ENCODE results near the gene RNF34. TPM values are rescaled to one million over a fixed set of nuclear protein-coding genes. Genes with fewer than 3 reads are reported as not detected.
A peak's percentile ranks its signal among the peaks of the same experiment; 100 is the strongest.

The RNF34 gene
- total and polyA plus RNA-seq, 2 donors (not counting 3 experiments of a cell fraction or from before 2014, with no cell fraction given) = 37.6 to 51.1 TPM

- intact Hi-C loops (cut with micrococcal nuclease) (loop anchor here (1.0 to 5.0 kb wide), 4 partner anchors 48 to 103 kb away; partner anchors contain the start of genes ANAPC5 and CAMKK2), dilution Hi-C loops (cut with MboI; ENCODE audit: extremely low pct_ligation_motif_present, low sequenced_read_pairs) (no loop called here)
- H3K36me3 ChIP-seq (ENCODE audit: control insufficient read depth in 2 of 2, extremely low read depth in 1 of 2, insufficient read depth in 2 of 2, low read length in 2 of 2) = peaks cover 0 to 5% of the 10 kb centered on the region in 2 experiments
- H2AFZ ChIP-seq (ENCODE audit: low read depth, low read length) = peak overlapping the region; percentile 24
- H3K4me1 ChIP-seq (ENCODE audit: control insufficient read depth, extremely low read depth, insufficient read depth, low read length) = peaks cover 19% of the 10 kb centered on the region
- H3K4me3 ChIP-seq (replicated peaks in 1 of 3; ENCODE audit: insufficient read depth in 1 of 3, low read depth in 1 of 3, low read length in 3 of 3) = peak overlapping the region; percentile 68 to 86 (median 86)
- DNase-seq (ENCODE audit: low read depth, low spot score) (peak; percentile 57), FAIRE-seq (peak; percentile 50)
- H3K27me3 ChIP-seq (ENCODE audit: control insufficient read depth in 2 of 2, insufficient read depth in 2 of 2, low read length in 2 of 2) = no peaks in the 10 kb centered on the region
- ChIA-PET CTCF (interaction anchor here (1.2 to 3.2 kb wide), 11 partner anchors 9 to 105 kb away, joined by 3 to 21 read pairs (median 3); partner anchors contain the start of gene ANAPC5), POLR2A (interaction anchor here (0.6 to 1.6 kb wide), 5 partner anchors 9 to 84 kb away, joined by 3 to 12 read pairs (median 5); partner anchors contain the start of gene ANAPC5)
- H3K9ac ChIP-seq (replicated peaks; ENCODE audit: extremely low read depth, insufficient read depth, low read length) = peak overlapping the region; percentile 70
- peak overlapping the region; percentile 55 for H3K27ac ChIP-seq (ENCODE audit: insufficient read depth, low read depth, low read length)
- no peaks in the 10 kb centered on the region for H4K20me1 ChIP-seq (replicated peaks; ENCODE audit: control insufficient read depth, extremely low read depth, insufficient read depth, low read length)
- BruUV-seq (replicated peaks) = TSS peak; percentile 28
- no peaks in the 10 kb centered on the region for H3K9me3 ChIP-seq (replicated peaks; ENCODE audit: control insufficient read depth, insufficient read depth, low read length)
- H3K4me2 ChIP-seq (ENCODE audit: insufficient read depth, low read length) = peak overlapping the region; percentile 85
- TF ChIP-seq FOS (IDR thresholded peaks at IDR 0.05; ENCODE audit: borderline replicate concordance, insufficient read depth, low read length) (no peak), JUN (IDR thresholded peaks at IDR 0.05; ENCODE audit: borderline replicate concordance, insufficient read depth, insufficient read length, low read depth) (peak; percentile 52)
- peaks cover 36% of the 10 kb centered on the region for H3K79me2 ChIP-seq (ENCODE audit: control insufficient read depth, insufficient read depth, low read length)
- no peaks in the 10 kb centered on the region for H3K9me1 ChIP-seq (replicated peaks; ENCODE audit: control insufficient read depth, extremely low read depth, insufficient read depth, low read length)
These were observed 618 bp downstream of the RNF34 start for GRCh38 chr12:121400332-121401139.

- no peaks in the 10 kb centered on the region for H3K9me1 ChIP-seq (replicated peaks; ENCODE audit: control insufficient read depth, extremely low read depth, insufficient read depth, low read length)
- TF ChIP-seq GATA2 (IDR thresholded peaks at IDR 0.05; ENCODE audit: insufficient read depth, insufficient read length, low read depth, low read length) (no peak), CTCF (IDR thresholded peaks at IDR 0.05; ENCODE audit: extremely low read depth in 1 of 2, insufficient read depth in 1 of 2, low read depth in 1 of 2, low read length in 2 of 2) (no peak), MYC (IDR thresholded peaks at IDR 0.05; ENCODE audit: low read depth, low read length) (no peak), MAX (IDR thresholded peaks at IDR 0.05; ENCODE audit: insufficient read depth, insufficient read length) (no peak), POLR2A (IDR thresholded peaks at IDR 0.05; ENCODE audit: low read depth, low read length) (no peak), JUN (IDR thresholded peaks at IDR 0.05; ENCODE audit: borderline replicate concordance, insufficient read depth, insufficient read length, low read depth) (no peak), FOS (IDR thresholded peaks at IDR 0.05; ENCODE audit: borderline replicate concordance, insufficient read depth, low read length) (no peak), POLR2AphosphoS5 (IDR thresholded peaks at IDR 0.05; ENCODE audit: insufficient read depth, low read depth, low read length) (no peak), EZH2 (IDR thresholded peaks at IDR 0.05; ENCODE audit: borderline replicate concordance, low read depth, low read length, severe bottlenecking) (no peak)
- no peak overlapping the region for H3K4me2 ChIP-seq (ENCODE audit: insufficient read depth, low read length)
- H3K4me1 ChIP-seq (ENCODE audit: control insufficient read depth, extremely low read depth, insufficient read depth, low read length) = peaks cover 18% of the 10 kb centered on the region
- POLR2A ChIA-PET = interaction anchor here (0.9 kb wide), 1 partner anchor 13 kb away, joined by 3 read pairs; no protein-coding TSS in a partner anchor
- no peaks in the 10 kb centered on the region for H4K20me1 ChIP-seq (replicated peaks; ENCODE audit: control insufficient read depth, extremely low read depth, insufficient read depth, low read length)
- H3K9ac ChIP-seq (replicated peaks; ENCODE audit: extremely low read depth, insufficient read depth, low read length) = no peak overlapping the region
- no TSS peak for BruUV-seq (replicated peaks)
- no peaks in the 10 kb centered on the region for H3K27me3 ChIP-seq (ENCODE audit: control insufficient read depth in 2 of 2, insufficient read depth in 2 of 2, low read length in 2 of 2)
- dilution Hi-C loops (cut with MboI; ENCODE audit: extremely low pct_ligation_motif_present, low sequenced_read_pairs) = no loop called here
- CTCF ChIA-PET = interaction anchor here (1.0 kb wide), 1 partner anchor 68 kb away, joined by 3 read pairs; no protein-coding TSS in a partner anchor
- FAIRE-seq = no peak
- H2AFZ ChIP-seq (ENCODE audit: low read depth, low read length) = no peak overlapping the region
- H3K36me3 ChIP-seq (ENCODE audit: control insufficient read depth in 2 of 2, extremely low read depth in 1 of 2, insufficient read depth in 2 of 2, low read length in 2 of 2) = peaks cover 2 to 5% of the 10 kb centered on the region in 2 experiments
- intact Hi-C loops (cut with micrococcal nuclease) = loop anchor here (5.0 kb wide), 2 partner anchors 71 to 106 kb away; partner anchors contain the start of gene CAMKK2
- no peak overlapping the region for H3K27ac ChIP-seq (ENCODE audit: insufficient read depth, low read depth, low read length)
- H3K4me3 ChIP-seq (replicated peaks in 1 of 3; ENCODE audit: insufficient read depth in 1 of 3, low read depth in 1 of 3, low read length in 3 of 3) = no peak overlapping the region
- H3K9me3 ChIP-seq (replicated peaks; ENCODE audit: control insufficient read depth, insufficient read depth, low read length) = no peaks in the 10 kb centered on the region
- H3K79me2 ChIP-seq (ENCODE audit: control insufficient read depth, insufficient read depth, low read length) = peaks cover 48% of the 10 kb centered on the region
- no peak for DNase-seq (ENCODE audit: low read depth, low spot score)
These were observed 3.8 kb downstream of the RNF34 start for GRCh38 chr12:121403721-121404120.

Measured in endothelial cell of umbilical vein (primary cell).